Body of pancreas (tissue), 4 donors: ENCODE results near the gene KCNJ18.
"Not testable (repeated sequence)": the region's sequence is repeated elsewhere in the genome, so short reads cannot be mapped to it uniquely, and the experiment has no call there.

Experiments
- CTCF ChIP-seq, 7 experiments: fragments of 450-650 bp in 4 of 7; fragments of 200-600 bp in 3 of 7; sonication (generic) in 3 of 7; IDR thresholded peaks; one replicate each; pipeline ENCODE4 v1.5.1; 2016 to 2019; ENCODE audit warnings: antibody characterized with exemption in 7 of 7
- POLR2A ChIP-seq, 3 donors: fragments of 450-650 bp; IDR thresholded peaks; one replicate each; pipeline ENCODE4 v1.6.1; 2016; ENCODE audit warnings: antibody characterized with exemption in 3 of 3, mild to moderate bottlenecking in 2 of 3

GRCh38 chr17:21747195-21747915 lies 55.0 kb downstream of the KCNJ18 start:
- TF ChIP-seq CTCF, POLR2A (IDR thresholded peaks at IDR 0.05): not testable (repeated sequence)
